NB4 (cell line): ENCODE data around the gene RNF225.
"Not testable (repeated sequence)": the region's sequence is repeated elsewhere in the genome, so short reads cannot be mapped to it uniquely, and the experiment has no call there.

Experiments used
- DNase-seq: peaks from one replicate; pipeline ENCODE4 v3.0.0; 2010; ENCODE audit warnings: low read depth
- H3K4me3 ChIP-seq: one replicate; pipeline ENCODE4 v1.5.1; 2011; ENCODE audit warnings: mild to moderate bottlenecking, low read depth, low read length, moderate library complexity
- MYC ChIP-seq: IDR thresholded peaks from 2 replicates; pipeline ENCODE4 v1.6.1; 2011; ENCODE audit warnings: low read depth, low read length
- POLR2A ChIP-seq: IDR thresholded peaks from 2 replicates; pipeline ENCODE4 v1.6.1; 2011; ENCODE audit warnings: mild to moderate bottlenecking; ENCODE audit not compliant: insufficient read length; ENCODE audit errors: extremely low read depth
- TF ChIP-seq, protein P1 (sequence below): IDR thresholded peaks from 2 replicates; pipeline ENCODE4 v1.6.1; 2011; ENCODE audit warnings: low read depth, low read length
- TF ChIP-seq, protein P2 (sequence below): IDR thresholded peaks from one replicate; pipeline ENCODE4 v1.5.1; 2012; ENCODE audit warnings: low read depth, low read length

Gene RNF225

DNA sequence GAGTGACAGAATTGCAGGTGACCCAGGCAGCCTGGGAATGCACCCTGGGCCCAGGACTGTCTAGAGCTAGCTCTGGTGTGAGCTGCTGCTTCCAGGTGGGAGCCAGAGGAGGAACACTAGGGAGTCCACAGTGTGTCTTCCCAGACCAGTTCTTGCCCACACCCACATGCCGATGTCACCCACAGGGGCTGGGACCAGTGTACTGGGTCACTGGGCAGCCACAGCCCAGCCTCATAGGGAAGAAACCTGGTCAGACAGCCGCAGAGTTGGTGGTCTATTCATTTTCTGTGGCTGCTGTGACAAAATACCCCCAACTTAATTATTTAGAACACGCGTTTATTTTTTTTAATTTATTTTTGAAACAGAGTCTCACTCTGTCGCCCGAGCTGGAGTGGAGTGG lies 3.1 kb downstream of the RNF225 start:
- H3K4me3 ChIP-seq = no peak overlapping the region
- no peak for DNase-seq
- TF ChIP-seq, protein P1, sequence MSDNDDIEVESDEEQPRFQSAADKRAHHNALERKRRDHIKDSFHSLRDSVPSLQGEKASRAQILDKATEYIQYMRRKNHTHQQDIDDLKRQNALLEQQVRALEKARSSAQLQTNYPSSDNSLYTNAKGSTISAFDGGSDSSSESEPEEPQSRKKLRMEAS = no peak
- TF ChIP-seq MYC = no peak
- TF ChIP-seq, protein P2, sequence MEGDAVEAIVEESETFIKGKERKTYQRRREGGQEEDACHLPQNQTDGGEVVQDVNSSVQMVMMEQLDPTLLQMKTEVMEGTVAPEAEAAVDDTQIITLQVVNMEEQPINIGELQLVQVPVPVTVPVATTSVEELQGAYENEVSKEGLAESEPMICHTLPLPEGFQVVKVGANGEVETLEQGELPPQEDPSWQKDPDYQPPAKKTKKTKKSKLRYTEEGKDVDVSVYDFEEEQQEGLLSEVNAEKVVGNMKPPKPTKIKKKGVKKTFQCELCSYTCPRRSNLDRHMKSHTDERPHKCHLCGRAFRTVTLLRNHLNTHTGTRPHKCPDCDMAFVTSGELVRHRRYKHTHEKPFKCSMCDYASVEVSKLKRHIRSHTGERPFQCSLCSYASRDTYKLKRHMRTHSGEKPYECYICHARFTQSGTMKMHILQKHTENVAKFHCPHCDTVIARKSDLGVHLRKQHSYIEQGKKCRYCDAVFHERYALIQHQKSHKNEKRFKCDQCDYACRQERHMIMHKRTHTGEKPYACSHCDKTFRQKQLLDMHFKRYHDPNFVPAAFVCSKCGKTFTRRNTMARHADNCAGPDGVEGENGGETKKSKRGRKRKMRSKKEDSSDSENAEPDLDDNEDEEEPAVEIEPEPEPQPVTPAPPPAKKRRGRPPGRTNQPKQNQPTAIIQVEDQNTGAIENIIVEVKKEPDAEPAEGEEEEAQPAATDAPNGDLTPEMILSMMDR = no peak
- no peak for TF ChIP-seq POLR2A

DNA sequence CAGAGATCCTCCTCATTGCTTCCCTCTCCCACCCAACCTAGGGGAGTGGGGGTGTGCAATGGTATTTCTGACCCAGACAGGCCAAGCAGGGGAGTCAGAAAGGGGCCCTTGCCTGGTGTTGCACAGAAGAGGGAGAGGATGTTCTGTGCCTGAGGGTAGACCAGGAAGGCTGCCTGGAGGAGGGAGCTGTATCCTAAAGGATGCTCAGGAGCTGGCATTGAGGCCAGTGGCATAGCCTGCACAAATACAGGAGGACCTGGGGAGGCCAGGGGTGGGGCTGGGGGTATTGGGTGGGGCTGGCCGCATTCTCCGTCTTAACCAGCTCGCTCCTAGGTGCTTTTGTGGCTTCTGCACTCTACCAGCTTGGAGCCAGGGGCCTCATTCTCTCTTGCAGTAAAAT lies 4.4 kb downstream of the RNF225 start:
- H3K4me3 ChIP-seq = no peak overlapping the region
- TF ChIP-seq, protein P1 = no peak
- TF ChIP-seq, protein P2 = no peak
- no peak for TF ChIP-seq MYC
- no peak for TF ChIP-seq POLR2A
- no peak for DNase-seq

DNA sequence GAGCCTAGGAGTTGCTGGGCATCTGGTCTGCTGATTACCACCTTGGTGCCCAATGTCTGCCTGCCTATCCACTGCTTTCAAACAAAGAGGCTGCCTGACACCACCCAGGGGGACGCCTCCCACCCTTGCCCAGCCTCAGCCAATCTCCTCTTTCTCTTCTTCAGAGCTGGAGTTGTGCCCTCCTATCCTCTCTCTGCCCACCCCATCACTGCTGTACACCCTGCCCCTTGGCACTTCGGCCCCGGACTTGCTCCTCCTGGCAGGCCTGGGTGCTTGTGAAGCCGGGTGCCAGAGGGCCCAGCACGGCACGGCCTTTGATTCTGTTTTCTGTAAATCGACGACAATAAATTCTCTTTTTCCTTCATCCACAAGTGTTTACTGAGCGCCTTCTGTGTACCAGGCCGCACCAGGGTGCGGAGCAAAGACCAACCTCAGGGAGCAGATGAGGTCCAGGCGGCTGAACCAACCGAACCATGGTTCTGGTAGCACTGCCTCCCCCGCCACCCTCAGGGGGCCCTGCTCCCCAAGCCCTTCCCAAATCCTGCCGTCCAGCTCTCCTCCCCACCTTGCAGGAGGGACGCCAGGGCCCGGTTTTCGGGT lies 5.0 kb downstream of the RNF225 start:
- no peak for DNase-seq
- H3K4me3 ChIP-seq = no peak overlapping the region
- TF ChIP-seq MYC (no peak), POLR2A (no peak)
- TF ChIP-seq, protein P1 = no peak

DNA sequence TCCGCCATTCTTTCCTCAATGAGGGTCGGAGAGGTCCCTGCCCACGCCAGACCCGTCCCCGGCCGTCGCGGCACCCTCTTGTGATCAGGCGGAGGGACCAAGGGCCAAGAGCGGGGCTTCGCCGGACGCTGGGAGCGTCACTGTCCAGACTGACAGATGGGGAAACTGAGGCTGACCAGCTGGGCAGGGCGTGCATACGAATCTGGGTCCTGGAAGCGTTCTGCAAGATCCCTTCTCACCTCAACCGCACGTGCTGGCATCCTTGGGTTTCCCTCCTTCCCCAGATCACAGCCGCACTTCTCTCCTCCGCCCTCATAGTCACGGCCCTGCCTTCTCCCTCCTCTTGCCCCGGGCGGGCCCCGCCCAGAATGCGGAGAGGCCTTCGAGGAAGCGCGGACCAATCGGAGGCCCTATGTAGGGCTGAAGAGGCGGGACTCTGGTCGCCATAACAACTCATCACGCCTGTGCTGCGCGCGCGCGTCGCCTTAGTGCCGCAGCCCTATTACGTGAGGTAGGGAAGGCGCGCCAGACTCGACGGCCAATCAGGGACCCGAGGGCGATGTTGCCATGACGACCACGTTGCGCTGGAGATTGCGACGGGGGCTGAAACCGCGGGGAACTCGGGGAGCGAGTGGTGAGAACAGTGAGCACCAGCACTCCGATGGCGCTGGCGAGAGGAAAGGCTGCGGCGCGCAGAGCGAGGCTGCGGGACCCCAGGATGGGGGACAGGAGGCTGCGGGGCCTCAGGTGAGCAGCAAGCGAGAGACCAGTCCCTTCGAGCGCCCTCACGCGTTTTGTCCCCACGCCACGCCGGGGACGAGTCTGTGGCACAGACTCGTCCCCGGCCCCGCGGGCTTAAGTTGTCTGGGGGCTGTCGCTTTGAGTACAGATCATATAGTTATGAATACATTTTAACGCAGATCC lies 5.7 kb downstream of the RNF225 start:
- TF ChIP-seq, protein P2 = no peak
- TF ChIP-seq POLR2A = peak; percentile 81
- TF ChIP-seq, protein P1 = peak; percentile 83
- peak; percentile 42; the same call in 1 of the 2 replicates for TF ChIP-seq MYC
- peak; percentile 99 for DNase-seq
- H3K4me3 ChIP-seq = peak overlapping the region; percentile 70

DNA sequence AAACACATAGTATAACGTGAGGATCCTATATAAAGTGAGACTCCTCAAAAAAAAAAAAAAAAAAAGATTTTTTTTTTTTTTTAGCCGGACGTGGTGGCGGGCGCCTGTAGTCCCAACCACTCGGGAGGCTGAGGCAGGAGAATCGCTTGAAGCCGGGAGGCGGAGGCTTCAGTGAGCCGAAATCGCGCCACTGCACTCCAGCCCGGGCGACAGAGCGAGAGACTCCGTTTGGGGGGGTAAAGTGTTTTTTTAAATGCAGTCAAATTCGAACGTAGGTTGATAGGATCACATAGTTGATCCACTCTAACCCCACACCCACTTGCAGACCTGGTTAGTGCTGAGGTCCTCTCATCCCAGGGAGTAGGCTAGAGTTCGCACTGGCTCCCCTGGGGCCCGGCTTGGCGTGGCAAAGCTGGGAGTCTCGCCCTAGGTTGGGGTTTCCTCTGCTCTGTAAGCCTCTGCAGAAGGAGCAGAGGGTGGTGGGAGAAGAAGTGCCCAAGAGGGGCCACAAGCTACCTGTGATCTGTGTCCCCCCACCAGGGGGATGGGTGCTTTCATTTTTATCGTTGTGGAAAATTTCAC lies 6.5 kb downstream of the RNF225 start:
- DNase-seq = no peak
- no peak for TF ChIP-seq MYC
- TF ChIP-seq, protein P2 = no peak
- TF ChIP-seq, protein P1 = no peak
- TF ChIP-seq POLR2A = no peak
- peak overlapping the region; percentile 70 for H3K4me3 ChIP-seq

DNA sequence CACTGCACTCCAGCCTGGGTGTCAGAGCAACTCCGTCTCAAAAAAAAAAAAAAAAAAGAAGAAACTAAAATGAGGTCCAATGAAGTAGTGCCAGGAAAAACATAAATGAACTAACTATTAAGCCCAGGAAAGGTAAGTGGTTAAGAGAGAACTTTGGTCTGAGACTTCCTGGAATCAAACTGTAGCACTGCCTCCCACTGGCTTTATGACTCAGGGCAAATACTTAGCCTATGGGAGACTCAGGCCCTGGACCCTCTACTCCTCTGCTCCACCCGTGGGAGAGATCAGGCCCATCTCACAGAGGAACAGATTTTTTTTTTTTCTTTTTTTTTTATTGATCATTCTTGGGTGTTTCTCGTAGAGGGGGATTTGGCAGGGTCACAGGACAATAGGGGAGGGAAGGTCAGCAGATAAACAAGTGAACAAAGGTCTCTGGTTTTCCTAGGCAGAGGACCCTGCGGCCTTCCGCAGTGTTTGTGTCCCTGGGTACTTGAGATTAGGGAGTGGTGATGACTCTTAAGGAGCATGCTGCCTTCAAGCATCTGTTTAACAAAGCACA lies 8.5 kb downstream of the RNF225 start:
- DNase-seq = peak; percentile 45
- H3K4me3 ChIP-seq = not testable (repeated sequence)
